NT2/D1 (cell line): ENCODE measurements around the gene MEIS2.

ENCODE experiments used
- DNase-seq: peaks from one replicate; pipeline ENCODE4 v3.0.0-alpha.2; 2011; ENCODE audit warnings: low read depth, low spot score
- H3K27me3 ChIP-seq: 2 replicates; pipeline ENCODE4 v1.6.0; 2011; ENCODE audit warnings: mild to moderate bottlenecking; ENCODE audit not compliant: insufficient read length, insufficient read depth
- H3K36me3 ChIP-seq: 2 replicates; pipeline ENCODE4 v1.6.1; 2011; ENCODE audit warnings: mild to moderate bottlenecking, low read length, mixed read lengths; ENCODE audit not compliant: insufficient read depth, insufficient read length
- H3K4me1 ChIP-seq: 2 replicates; pipeline ENCODE4 v1.5.1; 2011; ENCODE audit not compliant: insufficient read depth, insufficient read length
- H3K4me3 ChIP-seq: 2 replicates; pipeline ENCODE4 v1.5.1; 2011; ENCODE audit warnings: low read depth; ENCODE audit not compliant: insufficient read length
- H3K9ac ChIP-seq: 2 replicates; pipeline ENCODE4 v1.6.0; 2011; ENCODE audit warnings: low read depth; ENCODE audit not compliant: insufficient read length
- H3K9me3 ChIP-seq: 2 replicates; pipeline ENCODE4 v1.5.1; 2011; ENCODE audit warnings: mild to moderate bottlenecking, low read length; ENCODE audit not compliant: insufficient read depth
- SUZ12 ChIP-seq: IDR thresholded peaks from 2 replicates; pipeline ENCODE4 v1.6.1; 2011; ENCODE audit not compliant: insufficient read length, insufficient read depth; ENCODE audit errors: extremely low read depth
- YY1 ChIP-seq: IDR thresholded peaks from 2 replicates; pipeline ENCODE4 v1.6.1; 2011; ENCODE audit not compliant: insufficient read length, insufficient read depth
- ZNF274 ChIP-seq: IDR thresholded peaks from 2 replicates; pipeline ENCODE4 v1.6.1; 2011; ENCODE audit warnings: mild to moderate bottlenecking, low read depth, low read length

MEIS2 gene

GRCh38 chr15:36940219-36940618 lies 160.1 kb downstream of the MEIS2 start:
- Histone ChIP-seq H3K36me3 (no peaks in the 10 kb centered on the region), H3K27me3 (no peaks in the 10 kb centered on the region), H3K9me3 (no peaks in the 10 kb centered on the region), H3K4me1 (no peaks in the 10 kb centered on the region), H3K9ac (no peak overlapping the region), H3K4me3 (no peak overlapping the region)
- TF ChIP-seq YY1: no peak
- no peak for TF ChIP-seq ZNF274
- TF ChIP-seq SUZ12: no peak
- no peak for DNase-seq

- DNase-seq: no peak
- Histone ChIP-seq H3K9ac (no peak overlapping the region), H3K27me3 (no peaks in the 10 kb centered on the region), H3K4me3 (no peak overlapping the region), H3K9me3 (no peaks in the 10 kb centered on the region), H3K36me3 (no peaks in the 10 kb centered on the region), H3K4me1 (no peaks in the 10 kb centered on the region)
- no peak for TF ChIP-seq YY1
- no peak for TF ChIP-seq ZNF274
- TF ChIP-seq SUZ12: no peak
These were observed 161.6 kb downstream of the MEIS2 start for GRCh38 chr15:36938764-36939163.

DNA sequence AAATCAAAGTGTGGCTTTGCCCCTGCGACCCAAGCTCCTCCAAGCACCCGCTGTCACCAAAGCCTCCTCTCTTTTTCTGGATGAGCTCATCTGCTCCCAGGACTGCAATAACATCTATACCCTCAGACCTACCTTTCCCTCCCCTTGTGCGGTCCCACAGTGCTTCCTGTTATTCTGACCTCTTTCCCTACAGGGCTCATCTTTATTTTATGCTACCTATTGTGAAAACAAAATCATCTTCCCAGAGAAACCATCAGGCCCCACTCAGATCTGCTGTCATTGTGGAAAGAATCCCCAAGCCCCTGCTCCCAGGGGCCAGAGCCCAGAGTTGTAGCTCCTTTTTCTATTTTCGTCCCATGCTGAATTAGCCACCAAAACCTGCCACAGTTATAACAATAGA lies 162.2 kb downstream of the MEIS2 start:
- no peak for TF ChIP-seq YY1
- TF ChIP-seq SUZ12: no peak
- TF ChIP-seq ZNF274: no peak
- Histone ChIP-seq H3K9me3 (no peaks in the 10 kb centered on the region), H3K9ac (no peak overlapping the region), H3K4me1 (no peaks in the 10 kb centered on the region), H3K27me3 (no peaks in the 10 kb centered on the region), H3K4me3 (no peak overlapping the region), H3K36me3 (no peaks in the 10 kb centered on the region)
- DNase-seq: no peak

DNA sequence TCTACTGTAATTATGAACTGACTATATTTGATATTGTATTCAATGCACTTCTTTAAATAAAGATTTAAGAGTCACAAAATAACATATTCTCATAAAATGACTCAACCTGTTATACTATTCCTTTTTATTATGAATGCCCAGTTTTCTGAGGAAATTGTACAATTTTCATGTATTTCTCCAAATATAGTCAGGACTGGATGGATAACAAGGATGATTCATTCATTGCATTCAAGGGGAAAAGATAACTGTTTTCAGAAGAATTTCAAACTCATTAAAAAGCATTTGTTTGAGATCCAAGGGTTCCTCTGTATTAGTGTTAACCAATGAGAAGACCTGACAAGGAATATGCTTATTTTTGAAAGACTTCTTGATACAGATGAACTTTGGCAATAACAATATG lies 163.7 kb downstream of the MEIS2 start:
- Histone ChIP-seq H3K4me1 (no peaks in the 10 kb centered on the region), H3K4me3 (no peak overlapping the region), H3K27me3 (no peaks in the 10 kb centered on the region), H3K36me3 (no peaks in the 10 kb centered on the region), H3K9ac (no peak overlapping the region), H3K9me3 (no peaks in the 10 kb centered on the region)
- no peak for DNase-seq
- no peak for TF ChIP-seq ZNF274
- no peak for TF ChIP-seq YY1
- no peak for TF ChIP-seq SUZ12

DNA sequence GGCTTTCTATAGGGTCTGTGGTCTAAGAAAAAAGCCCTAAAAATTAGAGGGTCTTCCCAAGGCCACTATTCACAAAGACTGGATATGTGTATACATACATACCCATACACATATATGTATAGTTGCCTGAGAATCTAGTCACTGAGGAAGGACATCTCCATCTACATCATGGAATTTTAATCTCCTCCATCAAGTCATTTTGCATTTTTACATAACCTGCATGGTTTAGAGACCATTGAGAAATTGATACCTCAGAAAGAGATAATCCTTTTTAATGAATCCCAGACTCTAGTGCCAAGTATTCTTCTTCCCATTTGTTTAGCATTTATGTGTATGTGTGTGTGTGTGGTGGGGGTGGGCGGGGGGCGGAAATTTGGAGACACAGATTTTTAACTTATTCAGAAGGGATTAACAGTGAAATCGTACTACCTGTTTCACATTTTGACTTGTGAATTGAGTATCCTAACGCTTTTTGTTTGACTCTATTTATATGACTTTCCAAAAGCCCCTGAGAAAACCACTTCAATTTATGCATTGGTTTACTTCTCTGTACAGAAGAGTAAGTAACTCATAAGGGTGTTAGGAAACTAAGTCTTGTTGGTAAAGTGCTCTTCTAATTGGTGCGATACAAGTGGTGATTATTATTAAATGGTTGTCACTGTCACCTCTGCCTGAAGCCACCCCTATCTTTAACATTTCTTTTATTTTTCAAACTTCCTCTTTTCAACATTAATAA lies 166.9 kb downstream of the MEIS2 start:
- no peaks in the 10 kb centered on the region for H3K36me3 ChIP-seq
- no peak for DNase-seq
- no peak for TF ChIP-seq ZNF274
- no peak for TF ChIP-seq SUZ12
- no peak for TF ChIP-seq YY1
- H3K27me3 ChIP-seq: no peaks in the 10 kb centered on the region
- H3K4me1 ChIP-seq: no peaks in the 10 kb centered on the region
- no peak overlapping the region for H3K9ac ChIP-seq
- no peaks in the 10 kb centered on the region; the same call in 1 of the 2 replicates for H3K9me3 ChIP-seq
- H3K4me3 ChIP-seq: no peak overlapping the region

GRCh38 chr15:36932070-36932469 lies 168.3 kb downstream of the MEIS2 start:
- Histone ChIP-seq H3K27me3 (no peaks in the 10 kb centered on the region), H3K9ac (no peak overlapping the region), H3K4me3 (no peak overlapping the region), H3K36me3 (no peaks in the 10 kb centered on the region), H3K9me3 (no peaks in the 10 kb centered on the region; the same call in 1 of the 2 replicates), H3K4me1 (no peaks in the 10 kb centered on the region)
- TF ChIP-seq YY1 (no peak), SUZ12 (no peak), ZNF274 (no peak)
- DNase-seq: no peak

GRCh38 chr15:36931434-36931833 lies 168.9 kb downstream of the MEIS2 start:
- no peaks in the 10 kb centered on the region for H3K4me1 ChIP-seq
- TF ChIP-seq ZNF274 (no peak), YY1 (no peak), SUZ12 (no peak)
- H3K36me3 ChIP-seq: no peaks in the 10 kb centered on the region
- no peak overlapping the region for H3K9ac ChIP-seq
- H3K27me3 ChIP-seq: no peaks in the 10 kb centered on the region
- no peak for DNase-seq
- H3K4me3 ChIP-seq: no peak overlapping the region
- no peaks in the 10 kb centered on the region; the same call in 1 of the 2 replicates for H3K9me3 ChIP-seq
